HepG2 (cell line): ENCODE results near the gene NXPH4. TPM values are rescaled to one million over a fixed set of nuclear protein-coding genes. Genes with fewer than 3 reads are reported as not detected.

Experiments
- ATAC-seq: fragments of 200-7000 bp; cut with Tn5 transposase; 3 replicates; pipeline ENCODE4 v1.9.1; 2020; ENCODE audit warnings: mild to moderate bottlenecking, moderate library complexity
- BruUV-seq: library from RNA; stranded (reverse); fragments of 400-500 nt; replicated peaks from 2 replicates; lab custom pipeline; 2021; lab: Mats Ljungman, UMichigan
- CTCF ChIA-PET: fragments of 300-600 bp; formaldehyde crosslinking; extraction: SDS; loops from one replicate; lab custom pipeline; 2021; ENCODE audit warnings: low total read pairs, inconsistent platforms, low intra/inter-chr PET ratio; lab: Yijun Ruan, JAX
- POLR2A ChIA-PET: fragments of 350-600 bp; sonication (Branson Sonifier 250); formaldehyde crosslinking; loops from one replicate; lab custom pipeline; 2020; ENCODE audit warnings: antibody characterized with exemption, inconsistent platforms; lab: Yijun Ruan, JAX
- DNase-seq: peaks from one replicate; pipeline ENCODE4 v3.0.0-alpha.2; 2015; ENCODE audit warnings: low spot score
- FAIRE-seq: peaks from 3 replicates; lab custom pipeline; 2011; peaks lifted over from hg19 to GRCh38; lab: Jason Lieb, UNC
- H2AFZ ChIP-seq: one replicate; pipeline ENCODE4 v1.6.1; 2011; ENCODE audit warnings: low read length, inconsistent platforms
- H3K27ac ChIP-seq: fragments of 300-600 bp; 3 replicates; pipeline ENCODE4 v1.8.0; 2011; ENCODE audit warnings: mixed run types, mild to moderate bottlenecking, mixed read lengths, low read length, inconsistent platforms; ENCODE audit not compliant: insufficient read depth; ENCODE audit errors: extremely low read length
- H3K27me3 ChIP-seq, 2 experiments: fragments of 200-600 bp in 1 of 2; 2 replicates in 1 of 2; 3 replicates in 1 of 2; pipeline versions ENCODE4 v1.6.0 to v1.8.0; 2011; ENCODE audit warnings: low read length in 2 of 2, mild to moderate bottlenecking in 2 of 2, moderate library complexity in 2 of 2, inconsistent platforms in 1 of 2; ENCODE audit not compliant: insufficient read depth in 2 of 2, control insufficient read depth in 1 of 2
- H3K36me3 ChIP-seq, 2 experiments: fragments of 200-600 bp in 1 of 2; replicated peaks in 1 of 2; 2 replicates in 1 of 2; 3 replicates in 1 of 2; pipeline versions ENCODE4 v1.5.1 to v1.8.0; 2011; ENCODE audit warnings: low read length in 2 of 2, inconsistent platforms in 1 of 2; ENCODE audit not compliant: insufficient read depth in 2 of 2, control insufficient read depth in 1 of 2
- H3K4me1 ChIP-seq: 2 replicates; pipeline ENCODE4 v1.5.1; 2012; ENCODE audit warnings: low read length, inconsistent platforms; ENCODE audit not compliant: insufficient read depth
- H3K4me2 ChIP-seq: 2 replicates; pipeline ENCODE4 v1.6.0; 2011; ENCODE audit warnings: low read depth, low read length, inconsistent platforms
- H3K4me3 ChIP-seq, 3 experiments: fragments of 200-600 bp in 1 of 3; sonication (generic), shearing (Covaris generic) in 1 of 3; replicated peaks in 1 of 3; 2 replicates each; pipeline ENCODE4 v1.5.1; 2011 to 2016; ENCODE audit warnings: low read length in 3 of 3, inconsistent platforms in 2 of 3, low read depth in 2 of 3, mild to moderate bottlenecking in 2 of 3, control low read depth in 1 of 3, mixed read lengths in 1 of 3; ENCODE audit not compliant: insufficient read depth in 1 of 3
- H3K79me2 ChIP-seq: one replicate; pipeline ENCODE4 v1.6.1; 2011; ENCODE audit warnings: low read length, inconsistent platforms; ENCODE audit not compliant: insufficient read depth
- H3K9ac ChIP-seq: 2 replicates; pipeline ENCODE4 v1.6.0; 2011; ENCODE audit warnings: mild to moderate bottlenecking, low read depth, low read length, inconsistent platforms; ENCODE audit not compliant: insufficient read depth
- H3K9me3 ChIP-seq: 2 replicates; pipeline ENCODE4 v1.5.1; 2012; ENCODE audit warnings: mild to moderate bottlenecking, low read length
- H4K20me1 ChIP-seq: 2 replicates; pipeline ENCODE4 v1.6.0; 2011; ENCODE audit warnings: inconsistent platforms, mild to moderate bottlenecking, low read length, moderate library complexity; ENCODE audit not compliant: insufficient read depth
- BORCS8-MEF2B ChIP-seq: sonication (generic); formaldehyde crosslinking; IDR thresholded peaks from 2 replicates; pipeline ENCODE4 v1.8.0; 2022; ENCODE audit warnings: mild to moderate bottlenecking, missing genetic modification reagents
- RBM22 ChIP-seq: fragments of 200-400 bp; formaldehyde crosslinking; optimal IDR thresholded peaks from 2 replicates; pipeline ENCODE3; 2017; ENCODE audit warnings: mild to moderate bottlenecking, low read length, moderate library complexity
- REPIN1 ChIP-seq: sonication (generic); formaldehyde crosslinking; IDR thresholded peaks from 2 replicates; pipeline ENCODE4 v1.8.0; 2022; ENCODE audit warnings: missing genetic modification reagents, low read depth, mild to moderate bottlenecking, borderline replicate concordance
- YEATS2 ChIP-seq: sonication (generic); formaldehyde crosslinking; IDR thresholded peaks from 2 replicates; pipeline ENCODE4 v1.4.0; 2020; ENCODE audit warnings: missing genetic modification reagents, borderline replicate concordance
- WGBS: methylation state at CpG from one replicate; pipeline ENCODE4 v1.1.6; 2017; ENCODE audit warnings: low lambda C conversion rate; 5-methylcytosine and 5-hydroxymethylcytosine counted together
- in situ Hi-C: cut with HindIII; loops from 2 replicates; pipeline ENCODE4 v1.10.0; 2017; ENCODE audit warnings: low pct_unique_long_range_greater_than_20kb; ENCODE audit not compliant: extremely low pct_ligation_motif_present
- intact Hi-C: fragments of 100-400 bp; cut with micrococcal nuclease; formaldehyde crosslinking; loops from one replicate; pipeline ENCODE4 v1.10.0; 2022; ENCODE audit not compliant: unreplicated experiment
- polyA plus RNA-seq, 8 experiments: library from polyadenylated mRNA; depleted of rRNA in 3 of 8; stranded (reverse) in 7 of 8; unstranded in 1 of 8; fragments of >200 nt; fragmentation: Illumina TruSeq in 4 of 8; extraction: Trizol in 4 of 8; gene quantifications; 2 replicates each; pipeline versions ENCODE4 v1.2.1 to v1.2.3, GENCODE V29; 2011 to 2016; ENCODE audit warnings: low read depth in 4 of 8, missing spikeins in 1 of 8, mixed read lengths in 1 of 8; ENCODE audit not compliant: insufficient read depth in 1 of 8
- total RNA-seq, 5 experiments: library from RNA; depleted of rRNA; stranded (reverse); fragments of >200 nt; fragmentation: Illumina TruSeq; extraction: Trizol; gene quantifications; 2 replicates each; pipeline ENCODE4 v1.2.3, GENCODE V29; 2016; ENCODE audit warnings: low read depth in 1 of 5
- TF ChIP-seq, protein P1 (sequence below): sonication (generic); formaldehyde crosslinking; IDR thresholded peaks from 2 replicates; pipeline ENCODE4 v1.4.0; 2020; ENCODE audit warnings: missing genetic modification reagents, borderline replicate concordance
- TF ChIP-seq, protein P2 (sequence below): sonication (generic); formaldehyde crosslinking; IDR thresholded peaks from 2 replicates; pipeline ENCODE4 v1.4.0; 2020; ENCODE audit warnings: mild to moderate bottlenecking, missing genetic modification reagents

NXPH4 gene
- total and polyA plus RNA-seq, 2 of the 13 experiments (the other 11 are each of a cell fraction or from before 2014, with no cell fraction given): 0.13 TPM; not detected in 1

- Histone ChIP-seq H3K36me3 (peaks cover 0 to 6% of the 10 kb centered on the region in 2 experiments; a peak in 4 of 5 replicates), H3K9ac (peak overlapping the region; percentile 45), H4K20me1 (peaks cover 4% of the 10 kb centered on the region; the same call in 1 of the 2 replicates), H3K4me2 (peak overlapping the region; percentile 99), H3K79me2 (no peaks in the 10 kb centered on the region), H3K27me3 (peaks cover 18 to 44% of the 10 kb centered on the region in 2 experiments), H2AFZ (no peak overlapping the region), H3K4me3 (peak overlapping the region; percentile 66 to 83 (median 67)), H3K9me3 (no peaks in the 10 kb centered on the region), H3K4me1 (peaks cover 79% of the 10 kb centered on the region), H3K27ac (no peak overlapping the region)
- peak; percentile 68 for DNase-seq
- BruUV-seq: no TSS peak
- intact Hi-C loops: loop anchor here (1.0 to 2.0 kb wide), 2 partner anchors 9 to 14 kb away; no protein-coding TSS in a partner anchor
- peak; percentile 51 for ATAC-seq
- POLR2A ChIA-PET: interaction anchor here (0.9 to 8.9 kb wide), 5 partner anchors 9 to 111 kb away, joined by 3 to 116 read pairs (median 3); partner anchors contain the start of genes LRP1 and SHMT2
- FAIRE-seq: no peak
- CTCF ChIA-PET: interaction anchor here (4.9 to 11.7 kb wide), 2 partner anchors 13 to 25 kb away, joined by 87 to 308 read pairs; partner anchors contain the start of genes NXPH4 and SHMT2
- in situ Hi-C loops: no loop called here
- WGBS: 9% methylated on average over 13 of the region's 47 CpGs
- TF ChIP-seq RBM22: no peak
- TF ChIP-seq, protein P1, sequence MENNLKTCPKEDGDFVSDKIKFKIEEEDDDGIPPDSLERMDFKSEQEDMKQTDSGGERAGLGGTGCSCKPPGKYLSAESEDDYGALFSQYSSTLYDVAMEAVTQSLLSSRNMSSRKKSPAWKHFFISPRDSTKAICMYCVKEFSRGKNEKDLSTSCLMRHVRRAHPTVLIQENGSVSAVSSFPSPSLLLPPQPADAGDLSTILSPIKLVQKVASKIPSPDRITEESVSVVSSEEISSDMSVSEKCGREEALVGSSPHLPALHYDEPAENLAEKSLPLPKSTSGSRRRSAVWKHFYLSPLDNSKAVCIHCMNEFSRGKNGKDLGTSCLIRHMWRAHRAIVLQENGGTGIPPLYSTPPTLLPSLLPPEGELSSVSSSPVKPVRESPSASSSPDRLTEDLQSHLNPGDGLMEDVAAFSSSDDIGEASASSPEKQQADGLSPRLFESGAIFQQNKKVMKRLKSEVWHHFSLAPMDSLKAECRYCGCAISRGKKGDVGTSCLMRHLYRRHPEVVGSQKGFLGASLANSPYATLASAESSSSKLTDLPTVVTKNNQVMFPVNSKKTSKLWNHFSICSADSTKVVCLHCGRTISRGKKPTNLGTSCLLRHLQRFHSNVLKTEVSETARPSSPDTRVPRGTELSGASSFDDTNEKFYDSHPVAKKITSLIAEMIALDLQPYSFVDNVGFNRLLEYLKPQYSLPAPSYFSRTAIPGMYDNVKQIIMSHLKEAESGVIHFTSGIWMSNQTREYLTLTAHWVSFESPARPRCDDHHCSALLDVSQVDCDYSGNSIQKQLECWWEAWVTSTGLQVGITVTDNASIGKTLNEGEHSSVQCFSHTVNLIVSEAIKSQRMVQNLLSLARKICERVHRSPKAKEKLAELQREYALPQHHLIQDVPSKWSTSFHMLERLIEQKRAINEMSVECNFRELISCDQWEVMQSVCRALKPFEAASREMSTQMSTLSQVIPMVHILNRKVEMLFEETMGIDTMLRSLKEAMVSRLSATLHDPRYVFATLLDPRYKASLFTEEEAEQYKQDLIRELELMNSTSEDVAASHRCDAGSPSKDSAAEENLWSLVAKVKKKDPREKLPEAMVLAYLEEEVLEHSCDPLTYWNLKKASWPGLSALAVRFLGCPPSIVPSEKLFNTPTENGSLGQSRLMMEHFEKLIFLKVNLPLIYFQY (CRISPR knock-in tag): peak; percentile 64; the same call in 1 of the 2 replicates
- TF ChIP-seq REPIN1 (CRISPR knock-in tag): peak; percentile 81; the same call in 1 of the 2 replicates
- peak; percentile 63; the same call in 1 of the 2 replicates for TF ChIP-seq YEATS2 (CRISPR knock-in tag)
- peak; percentile 67 for TF ChIP-seq BORCS8-MEF2B
- TF ChIP-seq, protein P2, sequence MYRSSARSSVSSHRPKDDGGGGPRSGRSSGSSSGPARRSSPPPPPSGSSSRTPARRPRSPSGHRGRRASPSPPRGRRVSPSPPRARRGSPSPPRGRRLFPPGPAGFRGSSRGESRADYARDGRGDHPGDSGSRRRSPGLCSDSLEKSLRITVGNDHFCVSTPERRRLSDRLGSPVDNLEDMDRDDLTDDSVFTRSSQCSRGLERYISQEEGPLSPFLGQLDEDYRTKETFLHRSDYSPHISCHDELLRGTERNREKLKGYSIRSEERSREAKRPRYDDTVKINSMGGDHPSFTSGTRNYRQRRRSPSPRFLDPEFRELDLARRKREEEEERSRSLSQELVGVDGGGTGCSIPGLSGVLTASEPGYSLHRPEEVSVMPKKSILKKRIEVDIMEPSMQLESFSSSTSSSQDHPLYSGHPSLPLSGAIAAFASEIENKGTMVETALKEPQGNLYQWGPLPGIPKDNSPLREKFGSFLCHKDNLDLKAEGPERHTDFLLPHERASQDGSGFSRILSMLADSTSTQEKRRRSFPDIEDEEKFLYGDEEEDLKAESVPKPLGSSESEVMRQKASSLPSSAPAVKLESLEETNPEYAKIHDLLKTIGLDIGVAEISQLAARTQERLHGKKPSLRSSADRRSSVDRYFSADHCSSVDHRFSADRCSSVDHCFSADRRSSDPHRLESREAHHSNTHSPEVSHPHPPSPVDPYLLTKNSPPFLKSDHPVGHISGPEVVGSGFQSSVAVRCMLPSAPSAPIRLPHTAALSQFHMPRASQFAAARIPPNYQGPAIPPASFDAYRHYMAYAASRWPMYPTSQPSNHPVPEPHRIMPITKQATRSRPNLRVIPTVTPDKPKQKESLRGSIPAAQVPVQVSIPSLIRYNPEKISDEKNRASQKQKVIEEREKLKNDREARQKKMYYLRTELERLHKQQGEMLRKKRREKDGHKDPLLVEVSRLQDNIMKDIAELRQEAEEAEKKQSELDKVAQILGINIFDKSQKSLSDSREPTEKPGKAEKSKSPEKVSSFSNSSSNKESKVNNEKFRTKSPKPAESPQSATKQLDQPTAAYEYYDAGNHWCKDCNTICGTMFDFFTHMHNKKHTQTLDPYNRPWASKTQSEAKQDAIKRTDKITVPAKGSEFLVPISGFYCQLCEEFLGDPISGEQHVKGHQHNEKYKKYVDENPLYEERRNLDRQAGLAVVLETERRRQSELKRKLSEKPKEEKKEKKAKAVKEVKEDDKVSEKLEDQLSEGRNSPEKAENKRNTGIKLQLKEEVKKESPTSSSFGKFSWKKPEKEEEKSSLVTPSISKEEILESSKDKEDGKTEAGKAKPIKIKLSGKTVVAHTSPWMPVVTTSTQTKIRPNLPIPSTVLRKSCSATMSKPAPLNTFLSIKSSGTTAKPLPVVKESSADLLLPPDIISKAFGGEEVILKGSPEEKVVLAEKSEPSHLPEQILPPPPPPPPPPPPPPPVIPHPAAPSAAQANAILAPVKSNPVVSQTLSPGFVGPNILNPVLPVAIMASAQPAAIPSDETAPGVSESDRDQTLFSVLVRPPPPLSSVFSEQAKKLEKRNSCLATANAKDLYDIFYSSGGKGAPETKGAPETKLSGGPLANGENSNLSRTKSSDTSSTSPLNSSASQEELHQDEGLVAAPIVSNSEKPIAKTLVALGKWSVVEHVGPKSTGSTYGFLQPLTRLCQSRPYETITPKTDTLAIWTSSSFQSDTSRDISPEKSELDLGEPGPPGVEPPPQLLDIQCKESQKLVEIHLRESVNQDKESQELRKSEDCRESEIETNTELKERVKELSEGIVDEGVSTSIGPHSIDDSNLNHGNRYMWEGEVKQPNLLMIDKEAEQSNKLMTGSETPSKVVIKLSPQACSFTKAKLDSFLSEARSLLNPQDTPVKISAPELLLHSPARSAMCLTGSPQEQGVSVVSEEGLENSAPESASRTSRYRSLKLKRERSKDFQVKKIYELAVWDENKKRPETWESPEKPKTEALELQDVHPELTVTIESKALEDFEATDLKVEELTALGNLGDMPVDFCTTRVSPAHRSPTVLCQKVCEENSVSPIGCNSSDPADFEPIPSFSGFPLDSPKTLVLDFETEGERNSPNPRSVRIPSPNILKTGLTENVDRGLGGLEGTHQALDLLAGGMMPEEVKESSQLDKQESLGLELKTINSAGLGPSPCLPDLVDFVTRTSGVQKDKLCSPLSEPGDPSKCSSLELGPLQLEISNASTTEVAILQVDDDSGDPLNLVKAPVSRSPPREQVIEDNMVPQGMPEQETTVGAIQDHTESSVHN (CRISPR knock-in tag): no peak
Observed at GRCh38 chr12:57238854-57239554, 22.4 kb downstream of the NXPH4 start.
